NCI-H187 (cell line): ENCODE data around the gene CTNND2.

ENCODE experiments used
- DNase-seq, 2 experiments: peaks; one replicate each; lab custom pipeline; 2025; lab: John Stamatoyannopoulos, UW

CTNND2 gene

GRCh38 chr5:11596185-11596584, 308.1 kb downstream of the CTNND2 start:
- no peak for DNase-seq

- no peak for DNase-seq
These were observed 309.2 kb downstream of the CTNND2 start for GRCh38 chr5:11595045-11595444.

GRCh38 chr5:11594021-11594420, 310.2 kb downstream of the CTNND2 start:
- DNase-seq = no peak

GRCh38 chr5:11590475-11590874, 313.8 kb downstream of the CTNND2 start:
- DNase-seq = no peak

- DNase-seq = no peak
These were observed 315.4 kb downstream of the CTNND2 start for GRCh38 chr5:11588803-11589202.

- DNase-seq = no peak
These were observed 320.2 kb downstream of the CTNND2 start for GRCh38 chr5:11584017-11584416.

- no peak for DNase-seq
These were observed 324.9 kb downstream of the CTNND2 start for GRCh38 chr5:11579351-11579750.

GRCh38 chr5:11574787-11575186, 329.5 kb downstream of the CTNND2 start:
- DNase-seq = no peak

- no peak for DNase-seq
These were observed 330.9 kb downstream of the CTNND2 start for GRCh38 chr5:11573140-11573992.

GRCh38 chr5:11564706-11565105, 339.5 kb downstream of the CTNND2 start:
- no peak for DNase-seq

GRCh38 chr5:11563822-11564221, 340.4 kb downstream of the CTNND2 start:
- DNase-seq = no peak

GRCh38 chr5:11560915-11561697, 343.1 kb downstream of the CTNND2 start:
- DNase-seq = no peak

GRCh38 chr5:11557063-11557462, 347.2 kb downstream of the CTNND2 start:
- DNase-seq = no peak

- DNase-seq = no peak
These were observed 349.1 kb downstream of the CTNND2 start for GRCh38 chr5:11555171-11555570.

- no peak for DNase-seq
These were observed 356.5 kb downstream of the CTNND2 start for GRCh38 chr5:11547730-11548129.

GRCh38 chr5:11547140-11547539, 357.1 kb downstream of the CTNND2 start:
- DNase-seq = no peak

GRCh38 chr5:11540112-11540511, 364.1 kb downstream of the CTNND2 start:
- DNase-seq = no peak

GRCh38 chr5:11531811-11532555, 372.3 kb downstream of the CTNND2 start:
- DNase-seq = no peak

GRCh38 chr5:11528720-11529119, 375.5 kb downstream of the CTNND2 start:
- no peak for DNase-seq

- DNase-seq = peak; percentile 40 to 50
These were observed 376.4 kb downstream of the CTNND2 start for GRCh38 chr5:11527652-11528349.

GRCh38 chr5:11525020-11525419, 379.2 kb downstream of the CTNND2 start:
- no peak for DNase-seq

GRCh38 chr5:11524188-11524587, 380.1 kb downstream of the CTNND2 start:
- peak in 1 of 2 experiments; percentile 29 for DNase-seq
